CD14-positive monocyte (primary cell): ENCODE results near the gene ITGA11. TPM values are rescaled to one million over a fixed set of nuclear protein-coding genes. Genes with fewer than 3 reads are reported as not detected.

Source experiments
- DNase-seq, 3 donors: peaks; one replicate each; pipeline ENCODE4 v3.0.0-alpha.2; 2011 to 2022
- H2AFZ ChIP-seq: 2 replicates; pipeline ENCODE4 v1.6.0; 2012; ENCODE audit warnings: mild to moderate bottlenecking, low read depth, low read length, inconsistent platforms; ENCODE audit not compliant: insufficient read depth, poor library complexity, severe bottlenecking
- H3K27ac ChIP-seq, 2 donors: 1 replicate in 1 of 2; 2 replicates in 1 of 2; pipeline ENCODE4 v1.5.1; 2012 to 2013; ENCODE audit warnings: low read length in 2 of 2, control low read depth in 1 of 2, inconsistent platforms in 1 of 2, low read depth in 1 of 2, mild to moderate bottlenecking in 1 of 2
- H3K27me3 ChIP-seq, 2 donors: one replicate each; pipeline versions ENCODE4 v1.6.0 to v1.6.1; 2011 to 2013; ENCODE audit warnings: low read length in 2 of 2; ENCODE audit not compliant: control insufficient read depth in 2 of 2, insufficient read depth in 2 of 2
- H3K36me3 ChIP-seq, 2 donors: replicated peaks in 1 of 2; 1 replicate in 1 of 2; 2 replicates in 1 of 2; pipeline versions ENCODE4 v1.5.1 to v1.6.1; 2012 to 2013; ENCODE audit warnings: low read length in 2 of 2, control low read depth in 1 of 2, inconsistent platforms in 1 of 2, mild to moderate bottlenecking in 1 of 2; ENCODE audit not compliant: insufficient read depth in 2 of 2, control insufficient read depth in 1 of 2
- H3K4me1 ChIP-seq, 2 donors: 1 replicate in 1 of 2; 2 replicates in 1 of 2; pipeline versions ENCODE4 v1.5.1 to v1.6.1; 2012 to 2013; ENCODE audit warnings: low read length in 2 of 2, control low read depth in 1 of 2, inconsistent platforms in 1 of 2, mild to moderate bottlenecking in 1 of 2, moderate library complexity in 1 of 2; ENCODE audit not compliant: insufficient read depth in 2 of 2, control insufficient read depth in 1 of 2
- H3K4me2 ChIP-seq: replicated peaks from 2 replicates; pipeline ENCODE3; 2012; ENCODE audit warnings: low read length, moderate library complexity, mild to moderate bottlenecking; ENCODE audit not compliant: poor library complexity, severe bottlenecking; ENCODE audit errors: extremely low read depth
- H3K4me3 ChIP-seq, 3 experiments: fragments of 200-600 bp in 1 of 3; sonication (generic) in 1 of 3; replicated peaks in 1 of 3; 1 replicate in 2 of 3; 2 replicates in 1 of 3; pipeline ENCODE4 v1.5.1; 2011 to 2013; ENCODE audit warnings: low read length in 3 of 3, mild to moderate bottlenecking in 3 of 3, control low read depth in 2 of 3, low read depth in 2 of 3, inconsistent platforms in 1 of 3, moderate library complexity in 1 of 3
- H3K79me2 ChIP-seq: 2 replicates; pipeline ENCODE4 v1.6.0; 2012; ENCODE audit warnings: mild to moderate bottlenecking, control low read depth, inconsistent platforms, low read length, moderate library complexity; ENCODE audit not compliant: insufficient read depth
- H3K9ac ChIP-seq: 2 replicates; pipeline ENCODE4 v1.6.0; 2017; ENCODE audit warnings: low read length, mild to moderate bottlenecking; ENCODE audit not compliant: insufficient read depth, poor library complexity, severe bottlenecking
- H3K9me3 ChIP-seq, 2 donors: replicated peaks in 1 of 2; 1 replicate in 1 of 2; 2 replicates in 1 of 2; pipeline versions ENCODE4 v1.5.1 to v1.6.1; 2012 to 2013; ENCODE audit warnings: low read length in 2 of 2, control low read depth in 1 of 2; ENCODE audit not compliant: control insufficient read depth in 1 of 2, insufficient read depth in 1 of 2
- H4K20me1 ChIP-seq: 2 replicates; pipeline ENCODE4 v1.6.0; 2012; ENCODE audit warnings: mild to moderate bottlenecking, low read length, control low read depth, moderate library complexity; ENCODE audit not compliant: insufficient read depth
- H3K27ac Mint-ChIP-seq, 7 donors: one replicate each; pipeline ENCODE4 v1.8.0; 2020; ENCODE audit warnings: mild to moderate bottlenecking in 7 of 7, mixed read lengths in 7 of 7, moderate library complexity in 6 of 7, inconsistent platforms in 2 of 7
- H3K27me3 Mint-ChIP-seq, 3 donors: one replicate each; pipeline ENCODE4 v1.8.0; 2021 to 2022; ENCODE audit warnings: low read depth in 3 of 3, mild to moderate bottlenecking in 3 of 3, mixed read lengths in 3 of 3, moderate library complexity in 3 of 3, inconsistent platforms in 1 of 3
- H3K36me3 Mint-ChIP-seq, 2 donors: one replicate each; pipeline ENCODE4 v1.8.0; 2020; ENCODE audit warnings: mixed read lengths in 2 of 2, inconsistent platforms in 1 of 2, mild to moderate bottlenecking in 1 of 2
- H3K4me1 Mint-ChIP-seq: one replicate; pipeline ENCODE4 v1.8.0; 2020; ENCODE audit warnings: mild to moderate bottlenecking, mixed read lengths
- H3K4me3 Mint-ChIP-seq, 2 donors: one replicate each; pipeline ENCODE4 v1.8.0; 2020; ENCODE audit warnings: mild to moderate bottlenecking in 2 of 2, mixed read lengths in 2 of 2, moderate library complexity in 1 of 2
- H3K9me3 Mint-ChIP-seq, 7 donors: one replicate each; pipeline ENCODE4 v1.8.0; 2020 to 2022; ENCODE audit warnings: mixed read lengths in 7 of 7, mild to moderate bottlenecking in 6 of 7, moderate library complexity in 6 of 7, inconsistent platforms in 2 of 7
- WGBS: methylation state at CpG from one replicate; pipeline ENCODE4 v1.1.5; 2013; ENCODE audit warnings: missing lambda C conversion rate; ENCODE audit not compliant: insufficient coverage; 5-methylcytosine and 5-hydroxymethylcytosine counted together
- intact Hi-C, 2 donors: fragments of 100-400 bp; cut with micrococcal nuclease; formaldehyde crosslinking; loops; one replicate each; pipeline versions ENCODE4 v1.15.0 to v1.15.1; 2023
- polyA plus RNA-seq, 3 donors: library from polyadenylated mRNA; depleted of rRNA in 1 of 3; unstranded in 2 of 3; stranded (reverse) in 1 of 3; fragments of 300-500 nt in 2 of 3; fragments of >200 nt in 1 of 3; fragmentation: Illumina TruSeq in 2 of 3; gene quantifications; 1 replicate in 2 of 3; 2 replicates in 1 of 3; pipeline ENCODE4 v1.2.3, GENCODE V29; 2012 to 2021
- TF ChIP-seq, protein P1 (sequence below): fragments of 200-600 bp; IDR thresholded peaks from one replicate; pipeline ENCODE4 v1.8.0; 2022; ENCODE audit warnings: antibody characterized with exemption, mild to moderate bottlenecking

ITGA11 gene
- polyA plus RNA-seq, 3 donors = under 0.01 to 0.01 TPM; not detected in 1

DNA sequence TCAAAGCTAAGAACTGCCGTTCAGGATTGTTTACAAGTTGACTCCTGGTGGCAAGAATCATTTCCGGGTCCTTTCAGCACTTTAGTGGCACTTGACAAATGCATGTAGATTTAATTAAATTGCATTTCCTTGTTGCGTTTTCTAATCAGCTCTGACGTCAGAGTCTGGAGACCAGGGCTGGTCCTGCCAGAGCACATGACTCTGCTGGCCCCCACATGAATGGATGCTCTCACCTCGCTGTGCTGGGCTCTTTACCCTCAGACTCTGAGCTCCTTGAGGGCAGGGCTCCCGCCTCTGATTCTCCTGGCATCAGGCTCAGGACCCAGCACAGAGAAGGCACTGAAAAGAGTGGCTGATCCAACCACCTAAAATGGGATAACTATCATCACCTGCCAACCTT, 85.0 kb downstream of the ITGA11 start:
- peaks cover 0 to 7% (median 1%) of the 10 kb centered on the region in 3 donors for H3K27me3 Mint-ChIP-seq
- no peak overlapping the region for H3K27ac Mint-ChIP-seq
- Histone ChIP-seq H3K79me2 (no peaks in the 10 kb centered on the region), H4K20me1 (no peaks in the 10 kb centered on the region), H2AFZ (no peak overlapping the region), H3K4me3 (no peak overlapping the region), H3K9ac (no peak overlapping the region), H3K4me2 (no peak overlapping the region), H3K36me3 (no peaks in the 10 kb centered on the region), H3K9me3 (no peaks in the 10 kb centered on the region), H3K4me1 (peaks cover 6 to 9% of the 10 kb centered on the region in 2 donors), H3K27me3 (no peaks in the 10 kb centered on the region), H3K27ac (no peak overlapping the region)
- intact Hi-C loops = no loop called here
- H3K36me3 Mint-ChIP-seq = no peaks in the 10 kb centered on the region
- peaks cover 0 to 1% (median 0%) of the 10 kb centered on the region in 7 donors for H3K9me3 Mint-ChIP-seq
- no peak overlapping the region for H3K4me3 Mint-ChIP-seq
- WGBS = 78% methylated on average over 6 of the region's 6 CpGs
- TF ChIP-seq, protein P1, sequence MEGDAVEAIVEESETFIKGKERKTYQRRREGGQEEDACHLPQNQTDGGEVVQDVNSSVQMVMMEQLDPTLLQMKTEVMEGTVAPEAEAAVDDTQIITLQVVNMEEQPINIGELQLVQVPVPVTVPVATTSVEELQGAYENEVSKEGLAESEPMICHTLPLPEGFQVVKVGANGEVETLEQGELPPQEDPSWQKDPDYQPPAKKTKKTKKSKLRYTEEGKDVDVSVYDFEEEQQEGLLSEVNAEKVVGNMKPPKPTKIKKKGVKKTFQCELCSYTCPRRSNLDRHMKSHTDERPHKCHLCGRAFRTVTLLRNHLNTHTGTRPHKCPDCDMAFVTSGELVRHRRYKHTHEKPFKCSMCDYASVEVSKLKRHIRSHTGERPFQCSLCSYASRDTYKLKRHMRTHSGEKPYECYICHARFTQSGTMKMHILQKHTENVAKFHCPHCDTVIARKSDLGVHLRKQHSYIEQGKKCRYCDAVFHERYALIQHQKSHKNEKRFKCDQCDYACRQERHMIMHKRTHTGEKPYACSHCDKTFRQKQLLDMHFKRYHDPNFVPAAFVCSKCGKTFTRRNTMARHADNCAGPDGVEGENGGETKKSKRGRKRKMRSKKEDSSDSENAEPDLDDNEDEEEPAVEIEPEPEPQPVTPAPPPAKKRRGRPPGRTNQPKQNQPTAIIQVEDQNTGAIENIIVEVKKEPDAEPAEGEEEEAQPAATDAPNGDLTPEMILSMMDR = no peak
- H3K4me1 Mint-ChIP-seq = peaks cover 9% of the 10 kb centered on the region
- DNase-seq = no peak

DNA sequence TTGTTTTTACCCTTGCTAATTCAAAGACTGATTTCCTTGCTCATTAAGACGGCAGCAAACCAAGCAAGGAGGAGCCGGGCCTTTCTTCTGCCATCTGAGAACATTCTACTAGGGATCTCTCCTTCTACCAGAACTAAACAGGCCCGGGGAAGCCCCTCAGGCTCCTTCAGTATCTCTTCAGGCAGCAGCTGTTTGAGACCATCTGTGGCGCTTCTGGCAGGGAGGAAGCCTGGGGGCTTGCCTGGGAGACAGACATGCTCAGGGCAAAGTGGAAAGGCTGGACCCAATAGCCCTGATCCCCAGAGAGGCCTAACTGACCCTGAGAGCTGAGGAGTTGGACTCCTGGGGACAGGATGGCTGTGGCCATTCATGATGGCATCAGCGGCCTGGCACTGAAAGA, 86.5 kb downstream of the ITGA11 start:
- H3K27ac Mint-ChIP-seq = no peak overlapping the region
- peaks cover 0 to 1% (median 0%) of the 10 kb centered on the region in 7 donors for H3K9me3 Mint-ChIP-seq
- 96% methylated on average over 5 of the region's 5 CpGs for WGBS

More for the DNA sequence above, 86.5 kb downstream of the ITGA11 start:
- H3K4me2 ChIP-seq = no peak overlapping the region
- H3K4me1 Mint-ChIP-seq = peaks cover 15% of the 10 kb centered on the region
- H3K27me3 Mint-ChIP-seq = peaks cover 0 to 7% (median 1%) of the 10 kb centered on the region in 3 donors
- H3K4me3 ChIP-seq = no peak overlapping the region
- H3K9me3 ChIP-seq = no peaks in the 10 kb centered on the region
- H3K36me3 ChIP-seq = no peaks in the 10 kb centered on the region
- H3K36me3 Mint-ChIP-seq = no peaks in the 10 kb centered on the region
- no peaks in the 10 kb centered on the region for H3K27me3 ChIP-seq
- TF ChIP-seq, protein P1 = no peak
- H3K4me3 Mint-ChIP-seq = no peak overlapping the region
- H3K79me2 ChIP-seq = no peaks in the 10 kb centered on the region
- intact Hi-C loops = no loop called here
- H3K9ac ChIP-seq = no peak overlapping the region
- H3K27ac ChIP-seq = no peak overlapping the region
- DNase-seq = no peak
- H2AFZ ChIP-seq = no peak overlapping the region
- H4K20me1 ChIP-seq = no peaks in the 10 kb centered on the region
- peaks cover 12 to 16% of the 10 kb centered on the region in 2 donors for H3K4me1 ChIP-seq
